ENCODE measurements around the gene DENND6B. TPM values are rescaled to one million over a fixed set of nuclear protein-coding genes. Genes with fewer than 3 reads are reported as not detected.

The DENND6B gene
- total and polyA plus RNA-seq, 12 donors: 1.1 to 3.6 (median 2.0) TPM

DNA sequence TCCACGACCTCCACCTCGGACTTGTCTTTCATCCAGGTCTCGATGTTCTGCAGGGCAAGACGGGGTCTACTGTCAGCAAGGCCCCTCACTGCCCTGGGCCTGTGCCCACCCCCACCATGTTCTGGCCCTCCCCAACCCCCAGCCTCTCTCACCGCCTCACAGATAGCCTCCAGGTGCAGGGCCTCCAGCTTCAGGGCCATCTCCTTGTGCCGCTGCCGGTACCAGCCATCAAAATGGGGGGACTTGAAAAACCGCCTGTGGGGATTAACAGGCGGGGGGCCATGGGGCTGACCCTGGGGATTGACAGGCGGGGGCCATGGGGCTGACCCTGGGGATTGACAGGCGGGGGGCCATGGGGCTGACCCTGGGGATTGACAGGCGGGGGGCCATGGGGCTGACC, 14.4 kb downstream of the DENND6B start:
- no peak overlapping the region for H3K27ac ChIP-seq
- no peaks in the 10 kb centered on the region for H3K27me3 ChIP-seq
- intact Hi-C loops (cut with DNase I): no loop called here
- peaks cover 12 to 38% (median 27%) of the 10 kb centered on the region in 9 donors for H3K4me1 ChIP-seq
- H3K36me3 ChIP-seq: no peaks in the 10 kb centered on the region
- no peak overlapping the region for H3K4me3 ChIP-seq
- 97% methylated on average over 11 of the region's 12 CpGs for WGBS, 2 donors
- TF ChIP-seq, protein P1, sequence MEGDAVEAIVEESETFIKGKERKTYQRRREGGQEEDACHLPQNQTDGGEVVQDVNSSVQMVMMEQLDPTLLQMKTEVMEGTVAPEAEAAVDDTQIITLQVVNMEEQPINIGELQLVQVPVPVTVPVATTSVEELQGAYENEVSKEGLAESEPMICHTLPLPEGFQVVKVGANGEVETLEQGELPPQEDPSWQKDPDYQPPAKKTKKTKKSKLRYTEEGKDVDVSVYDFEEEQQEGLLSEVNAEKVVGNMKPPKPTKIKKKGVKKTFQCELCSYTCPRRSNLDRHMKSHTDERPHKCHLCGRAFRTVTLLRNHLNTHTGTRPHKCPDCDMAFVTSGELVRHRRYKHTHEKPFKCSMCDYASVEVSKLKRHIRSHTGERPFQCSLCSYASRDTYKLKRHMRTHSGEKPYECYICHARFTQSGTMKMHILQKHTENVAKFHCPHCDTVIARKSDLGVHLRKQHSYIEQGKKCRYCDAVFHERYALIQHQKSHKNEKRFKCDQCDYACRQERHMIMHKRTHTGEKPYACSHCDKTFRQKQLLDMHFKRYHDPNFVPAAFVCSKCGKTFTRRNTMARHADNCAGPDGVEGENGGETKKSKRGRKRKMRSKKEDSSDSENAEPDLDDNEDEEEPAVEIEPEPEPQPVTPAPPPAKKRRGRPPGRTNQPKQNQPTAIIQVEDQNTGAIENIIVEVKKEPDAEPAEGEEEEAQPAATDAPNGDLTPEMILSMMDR (IDR thresholded peaks at IDR 0.05): no peak
- H3K9me3 ChIP-seq: no peaks in the 10 kb centered on the region
- DNase-seq: no peak
- no peak for ATAC-seq

DNA sequence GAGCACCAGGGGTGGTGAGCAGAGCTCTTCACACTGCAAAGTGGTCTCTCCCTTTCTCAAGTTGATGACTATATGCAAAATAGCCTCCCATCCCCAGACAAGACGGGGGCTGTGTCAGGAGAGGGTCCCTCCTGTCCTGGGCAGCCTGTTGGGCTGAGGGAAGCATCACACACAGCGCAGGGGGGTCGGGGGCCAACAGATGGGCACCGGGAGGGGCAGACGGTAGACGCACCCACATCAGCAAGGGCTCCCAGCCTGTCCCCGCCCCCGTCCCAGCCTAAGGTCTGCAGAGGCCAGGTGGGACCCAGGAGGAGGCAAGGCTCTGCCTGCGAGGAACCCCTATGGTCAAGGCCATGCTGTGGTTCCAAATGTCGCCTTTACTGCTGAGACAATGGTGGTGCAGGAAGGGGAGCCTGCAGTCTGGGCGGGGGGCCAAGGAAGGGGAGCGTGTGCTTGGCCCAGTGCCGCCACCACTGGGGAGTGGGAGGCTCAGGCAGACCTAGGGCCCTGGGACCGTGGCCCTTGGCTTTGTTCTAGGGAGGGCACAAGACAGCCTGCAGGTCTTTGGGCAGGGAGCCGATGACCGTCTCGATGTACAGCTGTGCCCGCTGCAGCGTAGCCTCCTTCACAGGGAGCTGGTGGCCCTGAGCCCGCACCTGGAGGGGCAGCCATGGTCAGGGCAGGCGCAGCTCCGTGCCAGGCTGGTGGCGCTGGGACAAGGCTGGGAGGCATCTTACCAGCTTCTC, 15.0 kb downstream of the DENND6B start:
- Histone ChIP-seq H3K27ac (no peak overlapping the region), H3K4me1 (peaks cover 12 to 38% (median 27%) of the 10 kb centered on the region in 9 donors), H3K4me3 (no peak overlapping the region), H3K36me3 (no peaks in the 10 kb centered on the region), H3K9me3 (no peaks in the 10 kb centered on the region), H3K27me3 (peaks cover 0 to 3% (median 0%) of the 10 kb centered on the region in 7 donors)
- intact Hi-C loops (cut with DNase I): no loop called here
- 76 to 82% methylated on average over 23 of the region's 23 CpGs for WGBS, 2 donors
- ATAC-seq (no peak), DNase-seq (no peak)
- TF ChIP-seq, protein P1 (IDR thresholded peaks at IDR 0.05): no peak

DNA sequence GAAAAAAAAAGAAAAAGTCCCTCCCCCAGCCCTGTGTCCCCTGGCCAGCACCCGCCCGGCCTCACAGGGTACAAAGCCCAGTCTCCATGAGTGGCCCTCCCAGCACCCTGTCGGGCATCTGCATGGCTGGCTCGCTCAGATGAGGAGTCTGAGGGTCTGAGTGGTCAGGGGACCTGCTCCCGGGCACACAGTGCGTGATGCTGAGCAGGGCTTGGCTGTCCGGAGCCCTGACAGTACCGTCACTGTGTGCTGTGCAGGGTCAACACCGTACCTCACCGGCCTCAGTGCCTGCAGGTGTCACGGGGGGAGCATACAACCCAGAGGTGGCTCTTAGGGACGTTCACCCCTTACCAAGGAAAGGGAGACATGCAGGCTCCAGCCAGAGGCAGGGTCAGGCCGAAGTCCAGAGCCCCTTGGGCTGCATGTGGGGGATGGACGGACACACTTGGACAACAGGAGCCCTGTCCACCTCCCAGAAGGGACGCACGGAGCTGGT, 15.8 kb downstream of the DENND6B start:
- peaks cover 0 to 4% (median 0%) of the 10 kb centered on the region in 7 donors for H3K27me3 ChIP-seq
- 91 to 96% methylated on average over 16 of the region's 16 CpGs for WGBS, 2 donors
- peaks cover 12 to 41% (median 30%) of the 10 kb centered on the region in 9 donors for H3K4me1 ChIP-seq
- no peak for ATAC-seq
- DNase-seq: peak in 1 of 2 donors; percentile 9
- H3K9me3 ChIP-seq: no peaks in the 10 kb centered on the region
- no peak overlapping the region for H3K4me3 ChIP-seq
- intact Hi-C loops (cut with DNase I): no loop called here
- no peaks in the 10 kb centered on the region for H3K36me3 ChIP-seq
- H3K27ac ChIP-seq: no peak overlapping the region
- TF ChIP-seq, protein P1 (IDR thresholded peaks at IDR 0.05): no peak

DNA sequence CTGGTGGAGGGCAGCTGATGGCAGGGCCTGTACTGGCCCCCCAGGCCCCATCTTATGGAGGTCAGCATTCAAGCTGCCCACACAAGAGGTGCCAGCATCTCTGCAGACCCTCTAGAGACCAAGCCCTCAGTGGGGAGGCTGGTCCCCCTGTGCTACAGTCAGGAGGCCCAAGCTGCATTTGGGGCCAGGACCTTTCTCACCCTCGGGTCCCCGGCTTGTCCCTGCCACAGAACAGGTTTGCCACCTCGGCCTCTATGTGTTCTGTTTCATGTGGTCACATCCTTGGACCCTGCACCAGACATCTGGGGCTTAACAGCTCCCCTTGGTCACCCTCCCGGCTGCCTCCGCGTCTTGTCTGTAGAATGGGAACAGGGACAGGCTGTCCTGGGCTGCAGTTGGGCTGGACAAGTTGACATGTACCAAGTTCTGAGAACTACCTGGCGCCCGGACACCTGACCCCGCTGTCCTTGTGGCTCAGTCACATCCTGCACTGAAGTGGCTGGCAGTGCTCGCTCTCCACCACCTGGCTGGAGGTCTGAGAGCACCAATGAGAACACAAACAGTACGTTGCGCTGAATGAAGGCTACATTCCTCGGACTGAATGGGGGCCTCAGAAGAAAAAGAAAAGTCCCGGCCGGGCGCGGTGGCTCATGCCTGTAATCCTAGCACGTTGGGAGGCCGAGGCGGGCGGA, 16.6 kb downstream of the DENND6B start:
- H3K9me3 ChIP-seq: no peaks in the 10 kb centered on the region
- H3K4me1 ChIP-seq: peaks cover 18 to 49% (median 38%) of the 10 kb centered on the region in 9 donors
- ATAC-seq (no peak), DNase-seq (no peak)
- H3K27me3 ChIP-seq: peaks cover 0 to 4% (median 0%) of the 10 kb centered on the region in 7 donors
- TF ChIP-seq, protein P1 (IDR thresholded peaks at IDR 0.05): no peak
- no peaks in the 10 kb centered on the region for H3K36me3 ChIP-seq
- intact Hi-C loops (cut with DNase I): no loop called here
- H3K27ac ChIP-seq: peak overlapping the region in 3 of 10 donors; percentile 85 to 91 (median 91)
- 92 to 96% methylated on average over 21 of the region's 21 CpGs for WGBS, 2 donors
- H3K4me3 ChIP-seq: no peak overlapping the region

Data from heart right ventricle (tissue), 16 donors.